A549 (cell line): Measurements from ENCODE around the gene PVALEF. TPM values are rescaled to one million over a fixed set of nuclear protein-coding genes. Genes with fewer than 3 reads are reported as not detected.
A peak's percentile ranks its signal among the peaks of the same experiment; 100 is the strongest.

Experiments used
- ATAC-seq, 2 experiments: fragments of 200-7000 bp in 1 of 2; fragments of >200 bp in 1 of 2; cut with Nextera tagmentation in 1 of 2; cut with Tn5 transposase in 1 of 2; 3 replicates each; pipeline versions ENCODE4 v1.8.0 to v1.9.1; 2018 to 2020; ENCODE audit warnings: mild to moderate bottlenecking in 1 of 2, moderate library complexity in 1 of 2
- CTCF ChIA-PET: fragments of 300-600 bp; sonication (Branson Sonifier 250); formaldehyde crosslinking; extraction: SDS; loops from one replicate; lab custom pipeline; 2021; ENCODE audit warnings: antibody characterized with exemption, inconsistent platforms; lab: Yijun Ruan, JAX
- POLR2A ChIA-PET: fragments of 350-600 bp; formaldehyde crosslinking; extraction: SDS; loops from one replicate; lab custom pipeline; 2021; ENCODE audit warnings: antibody characterized with exemption, inconsistent platforms; lab: Yijun Ruan, JAX
- DNase-seq, 2 experiments: peaks; one replicate each; pipeline versions ENCODE4 v3.0.0 to v3.0.0-alpha.2; 2011 to 2016; ENCODE audit warnings: low read depth in 1 of 2, low spot score in 1 of 2
- FAIRE-seq: peaks from 2 replicates; lab custom pipeline; 2011; peaks lifted over from hg19 to GRCh38; lab: Jason Lieb, UNC
- H3K27ac ChIP-seq, 2 experiments: fragments of >200 bp; sonication (Bioruptor Twin); formaldehyde crosslinking; 3 replicates each; pipeline ENCODE4 v1.5.1; 2016 to 2017
- H3K4me1 ChIP-seq: fragments of >200 bp; sonication (Bioruptor Twin); formaldehyde crosslinking; 3 replicates; pipeline ENCODE4 v1.6.1; 2016
- H3K4me2 ChIP-seq: fragments of >200 bp; sonication (Bioruptor Twin); formaldehyde crosslinking; 3 replicates; pipeline ENCODE4 v1.6.1; 2016
- H3K4me3 ChIP-seq: fragments of >200 bp; sonication (Bioruptor Twin); formaldehyde crosslinking; 3 replicates; pipeline ENCODE4 v1.5.1; 2016
- H3K9me3 ChIP-seq: fragments of >200 bp; sonication (Bioruptor Twin); formaldehyde crosslinking; 3 replicates; pipeline ENCODE4 v1.6.1; 2016
- BHLHE40 ChIP-seq: IDR thresholded peaks from 2 replicates; pipeline ENCODE4 v1.6.1; 2012; ENCODE audit warnings: low read depth, low read length, inconsistent platforms
- CEBPB ChIP-seq, 2 experiments: fragments of >200 bp in 1 of 2; sonication (Bioruptor Twin) in 1 of 2; formaldehyde crosslinking in 1 of 2; IDR thresholded peaks; 2 replicates each; pipeline ENCODE4 v1.6.1; 2012 to 2016
- CHD2 ChIP-seq: fragments of 150-350 bp; IDR thresholded peaks from 2 replicates; pipeline ENCODE4 v1.6.1; 2014; ENCODE audit warnings: low read length; ENCODE audit not compliant: partially characterized antibody
- CHD4 ChIP-seq: fragments of 200-600 bp; sonication (generic); IDR thresholded peaks from 2 replicates; pipeline ENCODE4 v1.6.1; 2016; ENCODE audit warnings: antibody characterized with exemption, mild to moderate bottlenecking, borderline replicate concordance
- EHF ChIP-seq: fragments of 250-450 bp; sonication (Bioruptor Pico); IDR thresholded peaks from 2 replicates; pipeline ENCODE4 v1.5.0; 2020; ENCODE audit warnings: mild to moderate bottlenecking
- FOSB ChIP-seq: fragments of 250-450 bp; sonication (Bioruptor Pico); IDR thresholded peaks from 2 replicates; pipeline ENCODE4 v1.5.0; 2020; ENCODE audit warnings: mild to moderate bottlenecking, moderate library complexity
- GATA3 ChIP-seq: IDR thresholded peaks from 2 replicates; pipeline ENCODE4 v1.6.1; 2012; ENCODE audit warnings: borderline replicate concordance
- HEYL ChIP-seq: fragments of 250-450 bp; sonication (Bioruptor Pico); IDR thresholded peaks from 2 replicates; pipeline ENCODE4 v1.8.0; 2021; ENCODE audit warnings: mild to moderate bottlenecking, moderate library complexity
- HOXA7 ChIP-seq: fragments of 250-450 bp; sonication (Bioruptor Pico); IDR thresholded peaks from 2 replicates; pipeline ENCODE4 v1.5.0; 2020; ENCODE audit warnings: mild to moderate bottlenecking, moderate library complexity
- HOXB13 ChIP-seq: fragments of 250-450 bp; sonication (Bioruptor Pico); IDR thresholded peaks from 2 replicates; pipeline ENCODE4 v1.5.0; 2020; ENCODE audit warnings: low read depth, mild to moderate bottlenecking, moderate library complexity
- JUNB ChIP-seq: fragments of >200 bp; sonication (Bioruptor Twin); formaldehyde crosslinking; IDR thresholded peaks from 2 replicates; pipeline ENCODE4 v1.6.1; 2016
- MAFK ChIP-seq: fragments of 450-650 bp; IDR thresholded peaks from 2 replicates; pipeline ENCODE4 v1.6.1; 2014; ENCODE audit not compliant: partially characterized antibody
- MAZ ChIP-seq: fragments of 150-350 bp; IDR thresholded peaks from 2 replicates; pipeline ENCODE4 v1.6.1; 2014; ENCODE audit warnings: antibody characterized with exemption, low read depth, low read length, borderline replicate concordance
- NPAS2 ChIP-seq: fragments of 250-450 bp; sonication (Bioruptor Pico); IDR thresholded peaks from 2 replicates; pipeline ENCODE4 v1.8.0; 2022; ENCODE audit warnings: mild to moderate bottlenecking, moderate library complexity, borderline replicate concordance
- PHF8 ChIP-seq: fragments of 200-600 bp; sonication (generic); IDR thresholded peaks from 2 replicates; pipeline ENCODE4 v1.6.1; 2016; ENCODE audit warnings: low read depth, mild to moderate bottlenecking, antibody characterized with exemption, moderate library complexity, borderline replicate concordance
- POLR2AphosphoS2 ChIP-seq: conservative IDR thresholded peaks from 2 replicates; pipeline ENCODE4 v1.6.1; 2012; ENCODE audit warnings: low read length, improper control_type of control experiment, inconsistent platforms
- RNF2 ChIP-seq: fragments of 200-600 bp; sonication (generic); IDR thresholded peaks from 2 replicates; pipeline ENCODE4 v1.6.1; 2016; ENCODE audit warnings: low read depth, mild to moderate bottlenecking, antibody characterized with exemption, moderate library complexity, borderline replicate concordance
- SMC3 ChIP-seq: fragments of >200 bp; sonication (Bioruptor Twin); formaldehyde crosslinking; IDR thresholded peaks from 3 replicates; pipeline ENCODE4 v1.6.1; 2018; ENCODE audit warnings: inconsistent platforms
- SREBF2 ChIP-seq: fragments of 450-650 bp; IDR thresholded peaks from 2 replicates; pipeline ENCODE4 v1.6.1; 2014; ENCODE audit warnings: mild to moderate bottlenecking, moderate library complexity
- TFCP2L1 ChIP-seq: fragments of 250-450 bp; sonication (Bioruptor Pico); IDR thresholded peaks from 2 replicates; pipeline ENCODE4 v1.5.0; 2021; ENCODE audit warnings: mild to moderate bottlenecking
- TP53 ChIP-seq: fragments of 250-450 bp; sonication (Bioruptor Pico); IDR thresholded peaks from 2 replicates; pipeline ENCODE4 v1.5.0; 2021; ENCODE audit warnings: mild to moderate bottlenecking, moderate library complexity
- USF2 ChIP-seq: fragments of 450-650 bp; IDR thresholded peaks from 2 replicates; pipeline ENCODE4 v1.6.1; 2014; ENCODE audit warnings: antibody characterized with exemption
- ZFP36 ChIP-seq: fragments of 450-650 bp; IDR thresholded peaks from 2 replicates; pipeline ENCODE4 v1.6.1; 2014; ENCODE audit warnings: borderline replicate concordance; ENCODE audit not compliant: partially characterized antibody
- ZNF302 ChIP-seq: fragments of 250-450 bp; sonication (Bioruptor Pico); IDR thresholded peaks from 2 replicates; pipeline ENCODE4 v1.9.0; 2021; ENCODE audit warnings: inconsistent platforms, mild to moderate bottlenecking, moderate library complexity
- ZSCAN20 ChIP-seq: fragments of 250-450 bp; sonication (Bioruptor Pico); IDR thresholded peaks from 2 replicates; pipeline ENCODE4 v1.8.0; 2022; ENCODE audit warnings: mild to moderate bottlenecking, moderate library complexity
- whole genome bisulfite sequencing: methylation state at CpG from one replicate; pipeline ENCODE4 v1.1.6; 2017; ENCODE audit errors: missing lambda C conversion rate; 5-methylcytosine and 5-hydroxymethylcytosine counted together
- polyA plus RNA-seq, 4 experiments: library from polyadenylated mRNA; depleted of rRNA in 3 of 4; stranded (reverse); fragments of >200 nt; fragmentation: RNase III in 1 of 4; extraction: RNeasy Plus Mini Kit Qiagen cat#74134 plus additional on column Dnase treatment in 1 of 4; gene quantifications; 2 replicates in 3 of 4; 3 replicates in 1 of 4; pipeline ENCODE4 v1.2.3, GENCODE V29; 2011 to 2017
- TF ChIP-seq, protein P1 (sequence below): IDR thresholded peaks from 2 replicates; pipeline ENCODE4 v1.6.1; 2012; ENCODE audit warnings: low read depth, borderline replicate concordance
- TF ChIP-seq, protein P2 (sequence below): IDR thresholded peaks from 2 replicates; pipeline ENCODE4 v1.6.1; 2012
- TF ChIP-seq, protein P3 (sequence below): fragments of 200-600 bp; sonication (generic); IDR thresholded peaks from 2 replicates; pipeline ENCODE4 v1.6.1; 2016; ENCODE audit warnings: antibody characterized with exemption, mild to moderate bottlenecking, moderate library complexity

Gene PVALEF
- polyA plus RNA-seq, 2 of the 4 experiments (the other 2 are of a cell fraction), result not detected

- ChIA-PET POLR2A (interaction anchor here (0.6 kb wide), 1 partner anchor 24 kb away, joined by 3 read pairs; no protein-coding TSS in a partner anchor), CTCF (interaction anchor here (0.6 to 13.7 kb wide), 29 partner anchors 9 to 195 kb away, joined by 3 to 175 read pairs (median 6); partner anchors contain the start of gene BAHCC1)
- no peak for DNase-seq
- no peak for ATAC-seq
- Histone ChIP-seq H3K4me3 (no peak overlapping the region), H3K27ac (peak overlapping the region in 1 of 2 experiments; percentile 66; a peak in 2 of 6 replicates), H3K9me3 (no peaks in the 10 kb centered on the region), H3K4me1 (no peaks in the 10 kb centered on the region)
- WGBS, result 93% methylated on average over 17 of the region's 18 CpGs
- TF ChIP-seq PHF8, result no peak
- no peak for TF ChIP-seq CEBPB (IDR thresholded peaks at IDR 0.05)
- no peak for TF ChIP-seq ZSCAN20 (CRISPR knock-in tag)
- TF ChIP-seq, protein P1, sequence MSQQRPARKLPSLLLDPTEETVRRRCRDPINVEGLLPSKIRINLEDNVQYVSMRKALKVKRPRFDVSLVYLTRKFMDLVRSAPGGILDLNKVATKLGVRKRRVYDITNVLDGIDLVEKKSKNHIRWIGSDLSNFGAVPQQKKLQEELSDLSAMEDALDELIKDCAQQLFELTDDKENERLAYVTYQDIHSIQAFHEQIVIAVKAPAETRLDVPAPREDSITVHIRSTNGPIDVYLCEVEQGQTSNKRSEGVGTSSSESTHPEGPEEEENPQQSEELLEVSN, result no peak
- TF ChIP-seq, all 56 proteins: peak for 0
- no peak for FAIRE-seq
- H3K4me2 ChIP-seq, result no peak overlapping the region
Measured at GRCh38 chr17:81200201-81200600, 34.9 kb downstream of the PVALEF start.

DNA sequence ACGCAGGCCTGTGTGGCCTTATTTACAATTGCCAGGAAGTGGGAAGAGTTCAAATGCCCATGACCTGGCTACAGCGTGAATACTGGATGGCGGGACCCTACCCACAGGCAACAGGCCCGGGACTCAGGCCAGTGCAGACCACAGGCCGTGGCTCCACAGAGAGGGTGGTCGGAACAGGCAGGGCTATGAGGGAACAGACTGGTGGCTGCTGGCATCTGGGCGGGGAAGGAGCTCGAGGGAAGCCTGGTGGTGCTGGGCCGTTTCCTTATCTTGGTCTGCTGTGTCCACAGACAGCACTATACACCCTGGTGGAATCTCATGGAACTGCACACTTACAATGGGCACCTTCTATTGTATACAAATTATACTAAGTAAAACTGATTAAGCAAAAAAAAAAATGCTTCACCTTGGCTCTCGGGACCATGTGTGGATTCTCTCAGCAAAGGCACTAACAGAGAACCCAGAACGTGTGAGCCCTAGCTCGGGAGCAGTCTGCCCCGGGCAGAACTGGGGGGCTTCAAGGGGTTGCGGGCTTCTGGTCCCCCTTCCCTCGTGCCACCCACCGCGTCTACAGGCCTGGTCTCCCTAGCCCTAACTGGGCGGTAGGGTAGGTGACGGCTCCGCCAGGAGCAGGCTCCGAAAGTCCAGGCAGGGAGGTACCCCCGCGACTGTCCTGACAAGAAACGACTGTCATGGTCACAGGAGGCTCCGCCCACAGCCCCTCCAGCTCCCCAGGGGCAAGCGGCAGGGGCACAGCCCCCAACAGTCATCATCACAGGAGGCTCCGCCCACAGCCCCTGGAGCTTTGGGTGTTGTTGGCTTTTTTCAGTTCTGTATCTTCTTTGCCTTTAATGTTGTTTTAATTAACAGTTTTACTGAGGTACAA, 35.6 kb downstream of the PVALEF start:
- peak overlapping the region in 1 of 2 experiments; percentile 66; a peak in 2 of 6 replicates for H3K27ac ChIP-seq
- ATAC-seq, result peak; percentile 86 to 96
- TF ChIP-seq CEBPB (IDR thresholded peaks at IDR 0.05) (no peak), MAZ (no peak), HEYL (CRISPR knock-in tag) (no peak), ZFP36 (no peak), FOSB (CRISPR knock-in tag) (no peak), EHF (CRISPR knock-in tag) (no peak), TP53 (no peak), TFCP2L1 (CRISPR knock-in tag) (no peak), GATA3 (no peak), CHD4 (no peak), MAFK (peak; percentile 42), USF2 (no peak), POLR2AphosphoS2 (no peak), JUNB (no peak), NPAS2 (CRISPR knock-in tag) (no peak), SMC3 (peak; percentile 48; the same call in 2 of the 3 replicates), ZNF302 (CRISPR knock-in tag) (no peak), RNF2 (no peak), SREBF2 (no peak), BHLHE40 (no peak), CHD2 (no peak), HOXA7 (CRISPR knock-in tag) (no peak), HOXB13 (no peak)
- TF ChIP-seq, protein P1, result no peak
- TF ChIP-seq, protein P2, sequence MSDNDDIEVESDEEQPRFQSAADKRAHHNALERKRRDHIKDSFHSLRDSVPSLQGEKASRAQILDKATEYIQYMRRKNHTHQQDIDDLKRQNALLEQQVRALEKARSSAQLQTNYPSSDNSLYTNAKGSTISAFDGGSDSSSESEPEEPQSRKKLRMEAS, result no peak
- TF ChIP-seq, protein P3, sequence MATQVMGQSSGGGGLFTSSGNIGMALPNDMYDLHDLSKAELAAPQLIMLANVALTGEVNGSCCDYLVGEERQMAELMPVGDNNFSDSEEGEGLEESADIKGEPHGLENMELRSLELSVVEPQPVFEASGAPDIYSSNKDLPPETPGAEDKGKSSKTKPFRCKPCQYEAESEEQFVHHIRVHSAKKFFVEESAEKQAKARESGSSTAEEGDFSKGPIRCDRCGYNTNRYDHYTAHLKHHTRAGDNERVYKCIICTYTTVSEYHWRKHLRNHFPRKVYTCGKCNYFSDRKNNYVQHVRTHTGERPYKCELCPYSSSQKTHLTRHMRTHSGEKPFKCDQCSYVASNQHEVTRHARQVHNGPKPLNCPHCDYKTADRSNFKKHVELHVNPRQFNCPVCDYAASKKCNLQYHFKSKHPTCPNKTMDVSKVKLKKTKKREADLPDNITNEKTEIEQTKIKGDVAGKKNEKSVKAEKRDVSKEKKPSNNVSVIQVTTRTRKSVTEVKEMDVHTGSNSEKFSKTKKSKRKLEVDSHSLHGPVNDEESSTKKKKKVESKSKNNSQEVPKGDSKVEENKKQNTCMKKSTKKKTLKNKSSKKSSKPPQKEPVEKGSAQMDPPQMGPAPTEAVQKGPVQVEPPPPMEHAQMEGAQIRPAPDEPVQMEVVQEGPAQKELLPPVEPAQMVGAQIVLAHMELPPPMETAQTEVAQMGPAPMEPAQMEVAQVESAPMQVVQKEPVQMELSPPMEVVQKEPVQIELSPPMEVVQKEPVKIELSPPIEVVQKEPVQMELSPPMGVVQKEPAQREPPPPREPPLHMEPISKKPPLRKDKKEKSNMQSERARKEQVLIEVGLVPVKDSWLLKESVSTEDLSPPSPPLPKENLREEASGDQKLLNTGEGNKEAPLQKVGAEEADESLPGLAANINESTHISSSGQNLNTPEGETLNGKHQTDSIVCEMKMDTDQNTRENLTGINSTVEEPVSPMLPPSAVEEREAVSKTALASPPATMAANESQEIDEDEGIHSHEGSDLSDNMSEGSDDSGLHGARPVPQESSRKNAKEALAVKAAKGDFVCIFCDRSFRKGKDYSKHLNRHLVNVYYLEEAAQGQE, result no peak

More for the DNA sequence above, 35.6 kb downstream of the PVALEF start:
- H3K4me1 ChIP-seq, result no peaks in the 10 kb centered on the region
- POLR2A ChIA-PET, result interaction anchor here (0.6 kb wide), 1 partner anchor 24 kb away, joined by 3 read pairs; no protein-coding TSS in a partner anchor
- CTCF ChIA-PET, result interaction anchor here (0.5 to 13.7 kb wide), 36 partner anchors 10 to 975 kb away, joined by 3 to 175 read pairs (median 4); partner anchors contain the start of gene BAHCC1
- H3K4me3 ChIP-seq, result no peak overlapping the region
- H3K4me2 ChIP-seq, result no peak overlapping the region
- no peaks in the 10 kb centered on the region for H3K9me3 ChIP-seq
- DNase-seq (peak; percentile 81 to 92), FAIRE-seq (peak; percentile 88)
- 65% methylated on average over 27 of the region's 27 CpGs for WGBS
